ENCODE results near the gene BCAS3. TPM values are rescaled to one million over a fixed set of nuclear protein-coding genes. Genes with fewer than 3 reads are reported as not detected.

Gene BCAS3
- total RNA-seq, 1 experiment from 2014 or later = 26.3 TPM

- H3K9me2 ChIP-seq (ENCODE audit: insufficient read depth) = no peaks in the 10 kb centered on the region
- no peak overlapping the region for H3K4me2 ChIP-seq (ENCODE audit: low read length)
- no peaks in the 10 kb centered on the region for H3K36me3 ChIP-seq (ENCODE audit: control insufficient read depth in 1 of 2, insufficient read depth in 2 of 2, low read length in 2 of 2)
- no peak for ATAC-seq
- H3K27me3 ChIP-seq (ENCODE audit: insufficient read depth, low read length) = no peaks in the 10 kb centered on the region
- H2AFZ ChIP-seq (ENCODE audit: low read depth, low read length, poor library complexity, severe bottlenecking) = no peak overlapping the region
- RAD21 ChIA-PET (ENCODE audit: low non-redundant PET in 1 of 2, low total read pairs in 2 of 2, uncharacterized antibody in 2 of 2, unreplicated experiment in 2 of 2) = no interaction called here
- DNase-seq (ENCODE audit: low read depth, low spot score) = no peak
- H3K9me3 ChIP-seq (ENCODE audit: control insufficient read depth in 1 of 2, insufficient read depth in 1 of 2, low read depth in 1 of 2, low read length in 2 of 2) = no peaks in the 10 kb centered on the region
- intact Hi-C loops (cut with micrococcal nuclease) = no loop called here
- no peak overlapping the region for H3K4me3 ChIP-seq (replicated peaks in 1 of 2; ENCODE audit: low read depth in 1 of 2, low read length in 2 of 2)
- TF ChIP-seq, protein P1, sequence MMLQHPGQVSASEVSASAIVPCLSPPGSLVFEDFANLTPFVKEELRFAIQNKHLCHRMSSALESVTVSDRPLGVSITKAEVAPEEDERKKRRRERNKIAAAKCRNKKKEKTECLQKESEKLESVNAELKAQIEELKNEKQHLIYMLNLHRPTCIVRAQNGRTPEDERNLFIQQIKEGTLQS (IDR thresholded peaks at IDR 0.05) = no peak
- TF ChIP-seq, protein P2, sequence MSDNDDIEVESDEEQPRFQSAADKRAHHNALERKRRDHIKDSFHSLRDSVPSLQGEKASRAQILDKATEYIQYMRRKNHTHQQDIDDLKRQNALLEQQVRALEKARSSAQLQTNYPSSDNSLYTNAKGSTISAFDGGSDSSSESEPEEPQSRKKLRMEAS (IDR thresholded peaks at IDR 0.05) = no peak
- no peak for TF ChIP-seq EGR1 (IDR thresholded peaks at IDR 0.05; ENCODE audit: low read depth)
- TF ChIP-seq SRF (IDR thresholded peaks at IDR 0.05; ENCODE audit: low read depth) = no peak
- TF ChIP-seq EZH2 (IDR thresholded peaks at IDR 0.05) = no peak
- TF ChIP-seq POLR2A (IDR thresholded peaks at IDR 0.05; ENCODE audit: borderline replicate concordance, extremely low read depth, insufficient read depth, insufficient read length) = no peak
- no peak for TF ChIP-seq JUND (IDR thresholded peaks at IDR 0.05)
- TF ChIP-seq RAD21 (IDR thresholded peaks at IDR 0.05; ENCODE audit: low read depth) = no peak
- TF ChIP-seq, protein P3, sequence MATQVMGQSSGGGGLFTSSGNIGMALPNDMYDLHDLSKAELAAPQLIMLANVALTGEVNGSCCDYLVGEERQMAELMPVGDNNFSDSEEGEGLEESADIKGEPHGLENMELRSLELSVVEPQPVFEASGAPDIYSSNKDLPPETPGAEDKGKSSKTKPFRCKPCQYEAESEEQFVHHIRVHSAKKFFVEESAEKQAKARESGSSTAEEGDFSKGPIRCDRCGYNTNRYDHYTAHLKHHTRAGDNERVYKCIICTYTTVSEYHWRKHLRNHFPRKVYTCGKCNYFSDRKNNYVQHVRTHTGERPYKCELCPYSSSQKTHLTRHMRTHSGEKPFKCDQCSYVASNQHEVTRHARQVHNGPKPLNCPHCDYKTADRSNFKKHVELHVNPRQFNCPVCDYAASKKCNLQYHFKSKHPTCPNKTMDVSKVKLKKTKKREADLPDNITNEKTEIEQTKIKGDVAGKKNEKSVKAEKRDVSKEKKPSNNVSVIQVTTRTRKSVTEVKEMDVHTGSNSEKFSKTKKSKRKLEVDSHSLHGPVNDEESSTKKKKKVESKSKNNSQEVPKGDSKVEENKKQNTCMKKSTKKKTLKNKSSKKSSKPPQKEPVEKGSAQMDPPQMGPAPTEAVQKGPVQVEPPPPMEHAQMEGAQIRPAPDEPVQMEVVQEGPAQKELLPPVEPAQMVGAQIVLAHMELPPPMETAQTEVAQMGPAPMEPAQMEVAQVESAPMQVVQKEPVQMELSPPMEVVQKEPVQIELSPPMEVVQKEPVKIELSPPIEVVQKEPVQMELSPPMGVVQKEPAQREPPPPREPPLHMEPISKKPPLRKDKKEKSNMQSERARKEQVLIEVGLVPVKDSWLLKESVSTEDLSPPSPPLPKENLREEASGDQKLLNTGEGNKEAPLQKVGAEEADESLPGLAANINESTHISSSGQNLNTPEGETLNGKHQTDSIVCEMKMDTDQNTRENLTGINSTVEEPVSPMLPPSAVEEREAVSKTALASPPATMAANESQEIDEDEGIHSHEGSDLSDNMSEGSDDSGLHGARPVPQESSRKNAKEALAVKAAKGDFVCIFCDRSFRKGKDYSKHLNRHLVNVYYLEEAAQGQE (IDR thresholded peaks at IDR 0.05; ENCODE audit: low read depth) = no peak
- TF ChIP-seq TCF7L2 (IDR thresholded peaks at IDR 0.05; ENCODE audit: borderline replicate concordance, extremely low read depth, insufficient read depth, insufficient read length) = no peak
- no peak for TF ChIP-seq FOSL1 (IDR thresholded peaks at IDR 0.05; ENCODE audit: low read depth)
- TF ChIP-seq CBX3 (IDR thresholded peaks at IDR 0.05; ENCODE audit: low read depth) = no peak
- TF ChIP-seq EZH2phosphoT487 (IDR thresholded peaks at IDR 0.05; ENCODE audit: borderline replicate concordance) = no peak
- TF ChIP-seq ELF1 (IDR thresholded peaks at IDR 0.05; ENCODE audit: borderline replicate concordance, low read depth) = no peak
- no peak for TF ChIP-seq ZNF274 (IDR thresholded peaks at IDR 0.05; ENCODE audit: low read depth, low read length)
- TF ChIP-seq CEBPB (IDR thresholded peaks at IDR 0.05; ENCODE audit: low read depth) = no peak
- no peaks in the 10 kb centered on the region for H3K79me2 ChIP-seq (ENCODE audit: insufficient read depth, low read length)
- CTCF ChIA-PET = interaction anchor here (0.7 kb wide), 1 partner anchor 17 kb away, joined by 5 read pairs; no protein-coding TSS in a partner anchor
- H4K20me1 ChIP-seq (ENCODE audit: insufficient read depth) = no peaks in the 10 kb centered on the region
- H3K9ac ChIP-seq (ENCODE audit: low read length) = no peak overlapping the region
- H3K27ac ChIP-seq (ENCODE audit: low read depth, low read length) = no peak overlapping the region
- H3K4me1 ChIP-seq (ENCODE audit: control insufficient read depth in 1 of 2, insufficient read depth in 2 of 2, low read length in 2 of 2) = no peaks in the 10 kb centered on the region
- POLR2A ChIA-PET = no interaction called here
- no TSS peak for BruUV-seq (replicated peaks)
Observed at GRCh38 chr17:61225178-61225882, 547.7 kb downstream of the BCAS3 start.

Data from HCT116 (cell line).